Measurements from ENCODE around the gene SNRPB2. TPM values are rescaled to one million over a fixed set of nuclear protein-coding genes. Genes with fewer than 3 reads are reported as not detected.

SNRPB2 gene
- 10 to 100 TPM; 36.3 to 41.8 (median 41.0) TPM for total RNA-seq

- peak within 1 kb of the TSS; percentile 23 to 89 (median 83) for H3K27ac ChIP-seq
- peaks cover 0 to 5% (median 0%) of the 10 kb centered on the region in 3 donors for H3K9me3 ChIP-seq
- peak; percentile 99 for ATAC-seq
- peaks cover 32% of the 10 kb centered on the region for H3K27me3 ChIP-seq
- TF ChIP-seq CTCF (IDR thresholded peaks at IDR 0.05) = peak in 2 of 4 experiments; percentile 2 to 9
- TF ChIP-seq POLR2AphosphoS5 (IDR thresholded peaks at IDR 0.05) = peak; percentile 83
- peak; percentile 19 to 45 for TF ChIP-seq POLR2A (IDR thresholded peaks at IDR 0.05)
- no peak for TF ChIP-seq EP300 (IDR thresholded peaks at IDR 0.05)
- peaks cover 7 to 49% (median 8%) of the 10 kb centered on the region in 3 donors for H3K4me1 ChIP-seq
- 7 to 9% methylated on average over 22 to 29 of the region's 57 CpGs for WGBS, 2 donors (ENCODE audit: low coverage in 1 of 2)
- peak within 1 kb of the TSS; percentile 62 to 95 for H3K4me3 ChIP-seq
- H3K36me3 ChIP-seq = peaks cover 0 to 29% of the 10 kb centered on the region in 2 donors
These were observed at the start of gene SNRPB2 for GRCh38 chr20:16729565-16730460. Gene SNRPB2, plus strand, starts transcription at chr20:16730026. Its CDS starts 1,677 bp downstream, at chr20:16731703.

- Histone ChIP-seq H3K4me3 (no peak overlapping the region), H3K36me3 (no peaks in the 10 kb centered on the region), H3K27ac (no peak overlapping the region), H3K27me3 (no peaks in the 10 kb centered on the region), H3K9me3 (no peaks in the 10 kb centered on the region), H3K4me1 (no peaks in the 10 kb centered on the region)
- ATAC-seq = no peak
- 78 to 79% methylated on average over 2 of the region's 2 CpGs for WGBS, 2 donors (ENCODE audit: low coverage in 1 of 2)
- TF ChIP-seq CTCF (IDR thresholded peaks at IDR 0.05) = no peak
- TF ChIP-seq EP300 (IDR thresholded peaks at IDR 0.05) = no peak
- TF ChIP-seq POLR2AphosphoS5 (IDR thresholded peaks at IDR 0.05) = no peak
- TF ChIP-seq POLR2A (IDR thresholded peaks at IDR 0.05) = no peak
These were observed 45.4 kb upstream of the SNRPB2 start for GRCh38 chr20:16684416-16684815.

- no peak for TF ChIP-seq CTCF (IDR thresholded peaks at IDR 0.05)
- TF ChIP-seq POLR2AphosphoS5 (IDR thresholded peaks at IDR 0.05) = no peak
- TF ChIP-seq POLR2A (IDR thresholded peaks at IDR 0.05) = no peak
- TF ChIP-seq EP300 (IDR thresholded peaks at IDR 0.05) = no peak
- H3K4me1 ChIP-seq = no peaks in the 10 kb centered on the region
- no peak for ATAC-seq
- no peaks in the 10 kb centered on the region for H3K9me3 ChIP-seq
- no peaks in the 10 kb centered on the region for H3K36me3 ChIP-seq
- no peak overlapping the region for H3K4me3 ChIP-seq
- H3K27me3 ChIP-seq = no peaks in the 10 kb centered on the region
- 68 to 71% methylated on average over 1 to 2 of the region's 3 CpGs for WGBS, 2 donors (ENCODE audit: low coverage in 1 of 2)
- no peak overlapping the region for H3K27ac ChIP-seq
These were observed 39.9 kb upstream of the SNRPB2 start for GRCh38 chr20:16689906-16690305.

- no peaks in the 10 kb centered on the region for H3K4me1 ChIP-seq
- no peaks in the 10 kb centered on the region for H3K9me3 ChIP-seq
- TF ChIP-seq POLR2A (IDR thresholded peaks at IDR 0.05) = no peak
- no peak for TF ChIP-seq EP300 (IDR thresholded peaks at IDR 0.05)
- no peak for TF ChIP-seq POLR2AphosphoS5 (IDR thresholded peaks at IDR 0.05)
- no peak for TF ChIP-seq CTCF (IDR thresholded peaks at IDR 0.05)
- H3K36me3 ChIP-seq = no peaks in the 10 kb centered on the region
- H3K4me3 ChIP-seq = no peak overlapping the region
- H3K27me3 ChIP-seq = no peaks in the 10 kb centered on the region
- H3K27ac ChIP-seq = no peak overlapping the region
- ATAC-seq = no peak
- WGBS, 2 donors (ENCODE audit: low coverage in 1 of 2) = 54 to 67% methylated on average over 1 to 2 of the region's 2 CpGs
These were observed 38.4 kb upstream of the SNRPB2 start for GRCh38 chr20:16691381-16691780.

GRCh38 chr20:16692009-16692408 is 37.8 kb upstream of the SNRPB2 start:
- WGBS, 2 donors (ENCODE audit: low coverage in 1 of 2) = 11 to 56% methylated on average over 2 of the region's 2 CpGs
- no peak for TF ChIP-seq POLR2AphosphoS5 (IDR thresholded peaks at IDR 0.05)
- no peak for TF ChIP-seq POLR2A (IDR thresholded peaks at IDR 0.05)
- no peak for TF ChIP-seq EP300 (IDR thresholded peaks at IDR 0.05)
- TF ChIP-seq CTCF (IDR thresholded peaks at IDR 0.05) = no peak

More at GRCh38 chr20:16692009-16692408, 37.8 kb upstream of the SNRPB2 start:
- Histone ChIP-seq H3K4me3 (no peak overlapping the region), H3K4me1 (no peaks in the 10 kb centered on the region), H3K36me3 (no peaks in the 10 kb centered on the region), H3K9me3 (no peaks in the 10 kb centered on the region), H3K27ac (no peak overlapping the region), H3K27me3 (no peaks in the 10 kb centered on the region)
- ATAC-seq = no peak

All from gastroesophageal sphincter (tissue), 4 donors.